NCI-H1436 (cell line): ENCODE data around the gene SAMHD1.
"Not testable (repeated sequence)": the region's sequence is repeated elsewhere in the genome, so short reads cannot be mapped to it uniquely, and the experiment has no call there.

Experiments
- DNase-seq: peaks from one replicate; lab custom pipeline; 2025; lab: John Stamatoyannopoulos, UW

Gene SAMHD1

DNA sequence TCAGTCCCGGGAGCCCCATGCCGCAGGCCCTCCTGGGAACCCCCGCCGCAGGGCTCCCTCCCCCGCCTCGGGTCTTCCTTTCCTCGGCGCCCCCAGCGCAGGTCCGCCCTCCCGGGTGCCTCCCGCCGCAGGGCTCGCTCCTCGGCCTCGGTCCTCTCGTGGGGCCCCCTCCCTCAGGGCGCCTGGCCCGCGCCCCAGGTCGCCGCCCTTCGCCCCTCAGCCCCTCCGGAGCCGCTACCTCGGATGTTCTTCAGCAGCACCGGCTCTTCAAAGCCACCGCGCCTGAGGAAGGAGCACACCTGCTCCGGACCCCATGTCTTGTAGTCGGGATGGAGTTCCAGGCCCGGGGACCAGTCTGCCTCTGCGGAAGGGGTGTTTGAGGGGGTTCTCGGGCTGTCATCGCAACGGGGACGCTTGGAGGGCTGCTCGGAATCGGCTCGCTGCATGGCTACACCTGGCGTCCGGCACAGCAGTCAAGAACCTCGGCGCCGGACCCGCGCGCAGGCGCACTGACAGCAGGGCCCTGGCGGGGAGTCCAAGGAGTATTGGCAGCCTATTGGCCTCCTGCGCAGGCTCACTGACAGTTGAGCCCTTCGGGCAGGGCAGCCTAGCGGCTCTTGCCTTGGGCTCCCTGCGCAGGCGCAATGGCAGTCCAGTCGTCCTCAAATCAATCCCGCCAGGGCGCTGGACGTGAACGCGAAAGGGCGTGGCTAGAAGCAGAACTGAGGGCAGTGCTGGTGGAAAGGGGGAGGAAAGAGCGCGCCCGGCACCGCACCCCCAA lies at the start of gene SAMHD1:
TSS of gene SAMHD1 (minus strand) at position 511 of the 781 bp plus-strand sequence. CDS start at position 446, 65 bp downstream.
- DNase-seq: peak; percentile 88

DNA sequence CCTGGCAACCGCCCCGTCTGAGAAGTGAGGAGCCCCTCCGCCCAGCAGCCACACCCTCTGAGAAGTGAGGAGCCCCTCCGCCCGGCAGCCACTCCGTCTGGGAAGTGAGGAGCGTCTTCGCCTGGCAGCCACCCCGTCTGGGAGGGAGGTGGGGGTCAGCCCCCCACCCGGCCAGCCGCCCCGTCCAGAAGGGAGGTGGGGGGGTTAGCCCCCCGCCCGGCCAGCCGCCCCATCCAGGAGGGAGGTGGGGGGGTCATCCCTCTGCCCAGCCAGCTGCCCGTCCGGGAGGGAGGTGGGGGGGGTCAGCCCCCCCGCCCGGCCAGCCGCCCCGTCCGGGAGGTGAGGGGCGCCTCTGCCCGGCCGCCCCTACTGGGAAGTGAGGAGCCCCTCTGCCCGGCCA lies 48.7 kb upstream of the SAMHD1 start:
- DNase-seq: not testable (repeated sequence)

DNA sequence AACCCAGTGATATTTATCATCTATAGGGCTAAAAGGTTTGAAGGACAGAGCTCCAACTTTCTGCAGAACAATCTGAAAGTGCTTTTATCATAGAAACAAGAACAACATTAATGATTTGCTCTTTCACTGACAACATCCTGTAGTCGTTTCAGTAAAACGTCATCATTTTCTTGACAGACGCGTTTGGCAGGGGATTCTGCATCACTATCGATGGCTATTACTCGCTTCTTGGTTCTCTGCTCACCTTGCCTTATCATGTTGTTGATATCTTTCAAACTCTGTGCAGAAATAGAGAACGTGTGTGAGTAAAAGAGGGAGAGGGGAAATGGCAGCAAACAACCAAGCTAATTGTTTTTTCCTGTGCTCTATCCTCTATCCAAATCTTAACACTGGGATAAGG lies 47.1 kb upstream of the SAMHD1 start:
- DNase-seq: no peak

DNA sequence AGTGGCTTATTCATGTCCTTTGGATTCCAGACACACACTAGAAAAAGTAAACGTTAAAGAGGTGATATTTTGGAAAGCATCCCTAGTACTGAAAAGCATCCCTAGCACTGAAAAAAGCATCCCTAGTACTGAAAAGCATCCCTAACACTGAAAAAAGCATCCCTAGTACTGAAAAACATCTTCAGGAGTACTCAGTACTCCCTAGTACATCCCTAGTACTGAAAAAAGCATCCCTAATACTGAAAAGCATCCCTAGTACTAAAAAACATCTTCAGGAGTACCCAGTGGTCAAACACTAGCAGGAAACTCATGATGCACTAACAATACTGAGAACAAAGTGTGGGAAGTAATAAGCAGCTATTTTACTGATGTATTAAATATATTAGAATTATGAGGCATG lies 45.6 kb upstream of the SAMHD1 start:
- no peak for DNase-seq

DNA sequence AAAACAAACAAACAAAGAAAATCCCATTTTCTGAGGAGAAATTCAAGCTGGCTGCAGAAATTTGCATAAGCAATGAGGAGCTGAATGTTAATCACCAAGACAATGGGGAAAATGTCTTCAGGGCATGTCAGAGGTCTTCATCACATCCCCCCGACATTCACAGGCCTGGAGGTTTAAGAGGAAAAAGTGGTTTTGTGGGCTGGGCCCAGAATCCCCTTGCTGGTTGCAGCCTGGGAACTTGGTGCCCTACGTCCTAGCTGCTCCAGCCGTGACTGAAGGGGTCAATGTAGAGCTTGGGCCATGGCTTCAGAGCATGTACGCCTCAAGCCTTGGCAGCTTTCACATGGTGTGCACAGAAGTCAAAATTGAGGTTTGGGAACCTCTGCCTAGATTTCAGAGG lies 42.7 kb upstream of the SAMHD1 start:
- not testable (repeated sequence) for DNase-seq

DNA sequence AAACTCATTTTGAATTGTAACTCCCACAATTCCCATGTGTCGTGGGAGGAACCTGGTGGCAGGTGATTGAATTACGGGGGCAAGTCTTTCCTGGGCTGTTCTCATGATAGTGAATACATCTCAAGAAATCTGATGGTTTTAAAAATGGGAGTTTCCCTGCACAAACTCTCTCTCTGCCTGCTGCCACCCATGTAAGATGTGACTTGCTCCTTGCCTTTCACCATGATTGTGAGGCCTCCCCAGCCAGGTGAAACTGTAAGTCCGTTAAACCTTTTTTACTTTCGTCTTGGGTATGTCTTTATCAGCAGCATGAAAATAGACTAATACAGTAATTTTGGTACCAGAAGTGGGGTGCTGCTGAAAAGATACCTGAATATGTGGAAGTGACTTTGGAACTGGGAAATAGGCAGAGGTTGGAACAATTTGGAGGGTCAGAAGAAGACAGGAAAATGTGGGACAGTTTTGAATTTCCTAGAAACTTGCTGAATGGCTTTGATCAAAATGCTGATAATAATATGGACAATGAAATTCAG lies 41.4 kb upstream of the SAMHD1 start:
- DNase-seq: no peak

DNA sequence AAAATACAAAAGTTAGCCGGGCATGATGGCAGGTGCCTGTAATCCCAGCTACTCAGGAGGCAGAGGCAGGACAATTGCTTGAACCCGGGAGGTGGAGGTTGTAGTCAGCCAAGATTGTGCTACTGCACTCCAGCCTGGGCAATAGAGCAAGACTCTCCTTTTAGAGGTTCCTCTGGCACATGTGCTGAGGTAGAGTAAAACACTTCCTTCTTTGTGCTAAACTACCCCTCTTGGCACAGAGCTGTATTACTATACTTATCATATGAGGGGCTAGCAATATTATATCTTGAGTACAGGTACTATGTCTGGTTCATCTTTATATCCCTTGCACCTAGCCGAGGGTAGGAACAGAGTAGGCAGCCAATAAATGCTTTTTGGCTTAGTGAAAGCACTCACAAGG lies 40.2 kb upstream of the SAMHD1 start:
- DNase-seq: no peak

DNA sequence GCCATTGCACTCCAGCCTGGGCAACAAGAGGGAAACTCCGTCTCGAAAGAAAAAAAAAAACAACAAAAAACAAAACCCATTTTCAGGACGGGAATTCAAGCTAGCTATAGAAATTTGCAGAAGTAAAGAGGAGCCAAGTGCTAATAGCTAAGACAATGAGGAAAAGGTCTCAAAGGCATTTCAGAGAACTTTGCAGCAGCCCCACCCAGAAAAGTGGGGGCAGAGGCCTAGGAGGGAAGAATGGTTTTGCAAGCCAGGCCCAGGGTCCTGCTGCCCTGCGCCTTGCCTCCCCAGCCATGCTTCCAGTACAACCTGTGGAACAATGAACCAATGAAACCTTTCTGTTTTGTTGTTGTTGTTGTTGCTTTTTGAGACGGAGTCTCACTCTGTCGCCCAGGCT lies 38.3 kb upstream of the SAMHD1 start:
- DNase-seq: no peak

DNA sequence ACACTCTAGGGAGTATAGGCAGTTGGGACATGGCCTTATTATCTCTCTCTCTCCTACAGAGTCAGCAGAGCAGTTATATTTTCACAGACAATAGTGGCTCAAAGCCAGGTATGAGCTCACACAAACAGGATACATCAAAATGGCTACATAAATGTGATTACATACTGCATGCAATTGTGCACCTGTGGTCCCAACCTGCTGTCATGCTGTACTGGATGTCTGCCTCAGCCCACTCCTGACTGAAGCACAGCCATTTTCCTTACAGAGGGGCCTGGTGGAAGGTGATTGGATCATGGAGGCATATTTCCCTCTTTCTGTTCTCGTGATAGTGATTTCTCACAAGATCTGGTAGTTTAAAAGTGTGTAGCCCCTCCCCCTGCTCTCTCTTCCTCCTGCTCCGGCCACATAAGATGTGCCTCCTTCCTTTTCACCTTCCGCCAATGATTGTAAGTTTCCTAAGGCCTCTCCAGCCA lies 37.0 kb upstream of the SAMHD1 start:
- peak; percentile 11 for DNase-seq

DNA sequence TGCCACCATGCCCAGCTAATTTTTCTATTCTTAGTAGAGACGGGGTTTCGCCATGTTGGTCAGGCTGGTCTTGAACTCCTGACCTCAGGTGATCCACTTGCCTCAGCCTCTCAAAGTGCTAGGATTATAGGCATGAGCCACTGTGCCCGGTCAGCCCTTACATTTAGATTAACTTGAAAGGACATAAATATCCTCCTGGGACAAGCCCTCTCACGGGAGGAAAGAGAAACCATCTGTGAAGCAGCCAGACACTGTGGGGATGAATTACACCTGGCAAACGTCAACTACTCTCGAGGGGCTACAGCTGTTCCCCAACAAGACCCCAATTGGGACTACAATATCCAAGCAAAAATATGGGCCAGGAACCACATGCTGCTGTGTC lies 32.7 kb upstream of the SAMHD1 start:
- peak; percentile 27 for DNase-seq

DNA sequence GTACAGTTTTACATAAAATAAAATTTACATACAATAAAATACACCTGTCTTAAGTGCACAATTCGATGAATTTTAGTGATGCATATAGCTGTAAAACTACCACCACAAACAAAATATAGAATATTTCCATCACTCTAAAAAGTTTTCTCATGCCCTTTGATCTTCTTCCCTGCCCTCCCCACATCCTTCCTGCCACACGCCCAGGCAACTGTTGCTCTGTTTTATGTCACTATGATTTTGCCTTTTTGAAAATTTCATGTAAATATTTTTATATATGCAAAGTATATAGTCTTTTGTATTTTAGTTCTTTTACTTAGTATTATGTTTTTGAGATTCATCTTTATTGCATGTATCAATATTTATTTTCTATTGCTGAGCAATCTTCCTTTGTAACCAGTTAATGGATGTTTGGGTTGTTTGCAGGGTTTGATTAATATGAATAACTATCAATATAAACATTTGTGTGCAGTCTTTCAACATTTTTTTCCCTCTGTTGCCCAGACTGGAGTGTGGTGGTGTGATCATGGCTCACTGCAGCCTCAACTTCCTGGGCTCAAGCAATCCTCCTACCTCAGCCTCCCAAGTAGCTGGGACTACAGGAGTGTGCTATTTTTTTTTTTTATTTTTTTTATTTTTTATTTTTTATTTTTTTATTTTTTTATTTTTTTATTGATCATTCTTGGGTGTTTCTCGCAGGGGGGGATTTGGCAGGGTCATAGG lies 23.8 kb upstream of the SAMHD1 start:
- no peak for DNase-seq

DNA sequence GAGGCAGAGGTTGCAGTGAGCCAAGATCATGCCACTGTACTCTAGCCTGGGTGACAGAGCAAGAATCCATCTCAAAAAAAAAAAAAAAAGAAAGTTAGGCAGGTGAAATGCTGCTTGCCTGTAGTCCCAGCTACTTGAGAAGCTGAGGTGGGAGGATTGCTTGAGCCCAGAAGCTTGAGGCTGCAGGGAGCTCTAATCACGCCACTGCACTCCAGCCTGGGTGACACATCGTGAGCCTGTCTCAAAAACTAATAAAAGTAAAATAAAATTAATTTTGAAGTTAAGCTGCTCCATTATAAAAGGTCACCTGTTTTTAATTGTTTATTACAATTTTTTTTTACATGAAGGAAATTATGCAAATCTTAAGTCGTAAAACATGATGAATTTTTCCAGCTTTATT lies 23.2 kb upstream of the SAMHD1 start:
- DNase-seq: no peak

DNA sequence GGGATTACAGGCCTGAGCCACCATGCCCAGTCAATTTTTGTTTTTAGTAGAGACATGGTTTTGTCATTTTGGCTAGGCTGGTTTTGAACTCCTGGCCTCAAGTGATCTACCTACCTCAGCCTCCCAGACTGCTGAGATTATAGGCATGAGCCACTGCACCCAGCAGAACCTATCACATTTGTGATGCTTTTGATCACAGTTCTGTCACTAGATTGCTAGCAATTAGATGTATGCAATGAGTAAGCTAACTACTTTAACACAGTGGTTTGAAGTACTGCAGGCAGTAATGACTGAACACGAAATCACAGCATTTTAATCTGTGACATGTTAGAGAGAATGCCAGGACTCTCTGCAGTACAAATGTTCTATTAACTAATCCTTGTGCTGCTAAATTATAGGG lies 19.6 kb upstream of the SAMHD1 start:
- DNase-seq: no peak

DNA sequence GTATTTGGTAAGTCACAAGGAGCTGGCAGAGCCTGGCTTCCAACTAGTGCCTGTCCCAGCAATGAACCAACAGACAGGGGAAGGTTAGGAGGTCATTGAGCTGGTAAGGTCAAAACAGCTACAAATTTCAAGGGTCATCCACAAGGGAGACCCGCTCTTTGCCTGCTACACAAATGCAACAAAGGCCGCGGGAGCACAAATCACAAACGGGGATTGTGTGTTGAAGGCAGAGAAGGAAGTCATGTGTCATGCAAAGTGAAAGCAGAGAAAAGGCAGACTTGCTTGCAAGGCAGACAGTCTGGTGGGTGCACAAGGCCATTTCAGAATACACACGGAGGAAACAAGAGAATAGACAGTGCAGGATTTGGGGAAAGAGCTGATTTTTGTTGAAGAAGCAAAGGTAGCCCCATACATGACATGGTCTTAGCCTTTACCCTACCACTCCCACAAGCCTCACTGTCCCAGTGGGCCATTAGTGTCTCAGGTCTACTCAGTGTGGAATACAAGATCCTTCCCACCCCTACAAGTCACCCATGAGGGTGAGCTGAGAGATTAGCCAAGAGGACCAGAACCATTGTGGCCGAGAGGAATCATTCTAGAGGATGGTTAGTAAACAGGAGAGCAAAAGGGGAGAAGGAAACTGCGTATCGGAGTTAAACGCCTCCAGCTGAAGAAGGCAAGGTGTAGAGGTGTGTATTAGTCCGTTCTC lies 18.1 kb upstream of the SAMHD1 start:
- DNase-seq: no peak

DNA sequence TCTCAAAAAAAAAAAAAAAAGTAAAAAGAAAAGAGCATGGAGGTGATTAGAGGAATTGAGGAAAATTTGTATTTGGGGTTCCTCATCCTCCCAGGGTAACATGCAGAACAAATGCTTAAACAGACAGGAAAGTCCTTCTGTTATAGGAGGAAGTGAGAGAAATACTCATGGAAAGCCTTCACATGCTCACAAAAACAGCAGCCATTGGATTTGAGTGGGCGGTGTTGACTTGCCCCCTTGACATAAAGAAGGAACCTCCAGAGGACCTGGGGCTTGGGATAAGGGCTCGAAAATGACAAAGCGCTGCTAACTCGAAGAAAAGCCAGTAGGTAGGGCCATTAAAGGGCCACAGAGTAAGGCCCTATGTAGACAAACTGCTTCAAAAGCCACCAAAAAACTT lies 17.5 kb upstream of the SAMHD1 start:
- DNase-seq: no peak

DNA sequence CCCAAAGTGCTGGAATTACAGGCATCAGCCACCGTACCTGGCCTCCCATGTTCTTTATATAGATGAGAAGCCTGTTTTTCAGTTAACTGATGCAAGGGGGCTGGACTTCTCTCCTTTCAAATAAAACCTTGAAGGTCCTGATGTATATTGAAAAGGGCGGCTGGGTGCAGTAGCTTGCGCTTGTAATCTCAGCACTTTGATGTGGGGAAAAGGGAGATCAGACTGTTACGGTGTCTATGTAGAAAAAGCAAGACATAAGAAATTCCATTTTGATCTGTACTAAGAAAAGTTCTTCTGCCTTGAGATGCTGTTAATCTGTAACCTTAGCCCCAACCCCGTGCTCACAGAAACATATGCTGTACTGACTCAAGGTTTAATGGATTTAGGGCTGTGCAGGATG lies 16.1 kb upstream of the SAMHD1 start:
- DNase-seq: no peak

DNA sequence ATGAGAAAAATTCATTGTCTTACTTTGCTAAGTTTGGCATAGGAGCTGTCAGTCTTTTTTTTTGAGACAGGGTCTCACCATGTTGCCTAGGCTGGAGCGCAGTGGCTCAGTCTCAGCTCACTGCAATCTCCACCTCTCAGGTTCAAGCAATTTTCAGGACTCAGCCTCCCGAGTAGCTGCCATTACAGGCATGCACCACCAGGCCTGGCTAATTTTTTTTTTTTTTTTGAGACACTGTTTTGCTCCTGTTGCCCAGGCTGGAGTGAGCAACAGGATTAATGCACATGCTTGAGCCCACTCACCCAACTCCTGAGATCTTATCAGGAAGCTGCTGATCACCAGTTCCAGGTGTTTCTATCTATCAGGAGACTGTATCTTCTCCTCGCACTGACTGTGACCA lies 15.5 kb upstream of the SAMHD1 start:
- not testable (repeated sequence) for DNase-seq

DNA sequence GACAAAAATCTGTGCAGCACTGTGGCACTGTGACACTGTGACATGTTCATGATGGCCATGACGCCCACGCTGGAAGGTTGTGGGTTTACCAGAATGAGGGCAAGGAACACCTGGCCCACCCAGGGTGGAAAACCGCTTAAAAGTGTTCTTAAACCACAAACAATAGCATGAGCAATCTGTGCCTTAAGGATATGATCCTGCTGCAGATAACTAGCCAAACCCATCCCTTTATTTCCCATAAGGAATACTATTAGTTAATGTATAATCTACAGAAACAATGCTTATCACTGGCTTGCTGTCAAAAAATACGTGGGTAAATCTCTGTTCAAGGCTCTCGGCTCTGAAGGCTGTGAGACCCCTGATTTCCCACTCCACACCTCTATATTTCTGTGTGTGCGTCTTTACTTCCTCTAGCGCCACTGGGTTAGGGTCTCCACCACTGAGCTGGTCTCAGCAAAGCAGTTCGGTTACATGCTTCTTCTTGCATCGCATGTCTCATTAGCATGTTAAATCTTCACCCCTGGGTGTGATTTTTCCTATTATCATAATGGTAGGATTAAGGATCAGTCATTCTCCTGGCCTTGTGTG lies 10.9 kb upstream of the SAMHD1 start:
- not testable (repeated sequence) for DNase-seq

DNA sequence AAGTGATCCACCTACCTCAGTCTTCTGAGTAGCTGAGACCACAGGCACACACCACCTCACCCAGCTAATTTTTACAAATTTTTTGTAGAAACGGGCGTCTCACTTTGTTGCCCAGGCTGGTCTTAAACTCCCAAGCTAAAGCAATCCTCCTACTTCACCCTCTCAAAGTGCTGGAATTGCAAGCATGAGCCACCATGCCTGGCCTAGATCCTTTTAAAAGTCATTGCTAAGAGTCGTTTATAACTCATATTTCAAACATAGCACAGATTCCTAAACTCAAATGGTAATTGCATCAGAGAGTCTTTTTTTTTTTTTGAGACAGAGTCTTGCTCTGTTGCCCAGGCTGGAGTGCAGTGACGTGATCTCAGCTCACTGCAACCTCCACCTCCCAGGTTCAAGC lies 7.7 kb upstream of the SAMHD1 start:
- DNase-seq: no peak

DNA sequence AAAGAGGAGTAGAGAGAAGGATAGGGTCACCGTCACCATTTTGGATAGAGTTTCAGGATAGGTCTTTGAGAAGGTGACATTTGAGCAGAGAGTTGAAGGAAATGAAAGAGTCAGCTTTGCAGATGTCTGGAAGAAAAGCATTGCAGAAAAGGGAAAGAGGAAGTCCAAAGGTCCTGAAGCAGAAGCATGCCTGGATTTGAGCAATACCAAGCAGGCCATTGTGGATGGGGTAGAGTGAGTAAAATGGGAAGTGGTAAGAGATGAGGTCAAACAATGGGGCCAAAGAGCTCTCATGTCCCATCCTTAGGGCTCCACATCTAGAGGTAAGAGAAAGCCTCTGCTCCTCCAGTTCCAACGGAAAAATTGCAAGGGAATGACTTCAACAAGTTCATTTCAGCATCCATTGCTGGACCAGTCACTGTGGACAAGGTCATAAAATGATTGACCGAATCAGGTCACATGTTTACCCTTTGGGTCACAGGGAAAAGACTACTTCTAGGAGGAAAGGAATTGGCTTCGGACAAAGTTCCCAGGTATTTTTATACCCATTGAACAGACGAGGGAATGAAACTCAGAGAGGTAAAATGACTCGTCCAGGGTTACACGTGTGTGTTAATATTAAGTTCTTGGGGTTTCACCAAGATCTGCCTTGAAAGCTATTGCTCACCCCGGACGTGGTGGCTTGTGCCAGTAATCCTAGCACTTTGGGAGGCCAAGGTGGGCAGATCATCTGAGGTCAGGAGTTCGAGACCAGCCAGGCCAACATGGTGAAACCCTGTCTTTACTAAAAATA lies 6.6 kb upstream of the SAMHD1 start:
- DNase-seq: no peak

DNA sequence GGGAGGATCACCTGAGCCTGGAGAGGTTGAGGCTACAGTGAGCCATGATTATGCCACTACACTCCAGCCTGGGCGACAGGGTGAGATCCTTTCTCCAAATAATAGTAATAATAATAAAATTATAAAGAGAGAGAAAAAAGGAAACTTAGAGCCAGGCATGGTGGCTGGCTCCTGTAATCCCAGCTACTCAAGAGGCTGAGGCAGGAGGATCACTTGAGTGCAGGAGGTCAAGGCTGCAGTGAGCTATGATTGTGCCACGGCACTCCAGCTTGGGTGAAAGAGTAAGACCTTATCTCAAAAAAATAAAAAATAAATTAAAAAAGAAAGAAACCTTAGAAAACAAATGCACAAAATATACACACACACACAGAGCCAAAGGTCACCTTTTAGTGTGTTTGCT lies 5.2 kb upstream of the SAMHD1 start:
- DNase-seq: no peak
